NOMO-1 treated with dmso at 0.1 percent for 144 hours (cell line): ENCODE data around the gene ATG13.
"Not testable (repeated sequence)": the region's sequence is repeated elsewhere in the genome, so short reads cannot be mapped to it uniquely, and the experiment has no call there.

Experiments
- DNase-seq: peaks from one replicate; lab custom pipeline; 2025; ENCODE audit not compliant: unreplicated experiment; lab: John Stamatoyannopoulos, UW

ATG13 gene

DNA sequence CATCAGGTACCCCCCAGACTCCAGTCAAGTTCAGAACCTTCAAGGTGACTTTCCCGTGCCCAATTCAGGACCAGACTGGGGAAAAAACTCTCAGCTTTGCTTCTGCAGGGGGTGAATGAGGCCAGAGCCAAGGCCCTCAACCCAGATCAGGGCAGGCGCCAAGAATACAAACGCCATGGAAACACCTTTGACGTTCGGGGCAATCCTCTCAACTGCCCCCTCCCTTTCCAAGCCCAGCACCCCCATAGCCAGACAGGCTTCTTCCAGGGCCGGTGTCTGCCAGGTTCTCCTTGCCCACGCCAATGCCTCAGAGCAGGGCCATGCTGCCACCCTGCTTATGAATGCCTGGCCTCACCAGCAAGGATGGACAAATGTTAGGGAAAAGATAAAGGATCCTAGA is 77.3 kb downstream of the ATG13 start:
- DNase-seq = no peak

DNA sequence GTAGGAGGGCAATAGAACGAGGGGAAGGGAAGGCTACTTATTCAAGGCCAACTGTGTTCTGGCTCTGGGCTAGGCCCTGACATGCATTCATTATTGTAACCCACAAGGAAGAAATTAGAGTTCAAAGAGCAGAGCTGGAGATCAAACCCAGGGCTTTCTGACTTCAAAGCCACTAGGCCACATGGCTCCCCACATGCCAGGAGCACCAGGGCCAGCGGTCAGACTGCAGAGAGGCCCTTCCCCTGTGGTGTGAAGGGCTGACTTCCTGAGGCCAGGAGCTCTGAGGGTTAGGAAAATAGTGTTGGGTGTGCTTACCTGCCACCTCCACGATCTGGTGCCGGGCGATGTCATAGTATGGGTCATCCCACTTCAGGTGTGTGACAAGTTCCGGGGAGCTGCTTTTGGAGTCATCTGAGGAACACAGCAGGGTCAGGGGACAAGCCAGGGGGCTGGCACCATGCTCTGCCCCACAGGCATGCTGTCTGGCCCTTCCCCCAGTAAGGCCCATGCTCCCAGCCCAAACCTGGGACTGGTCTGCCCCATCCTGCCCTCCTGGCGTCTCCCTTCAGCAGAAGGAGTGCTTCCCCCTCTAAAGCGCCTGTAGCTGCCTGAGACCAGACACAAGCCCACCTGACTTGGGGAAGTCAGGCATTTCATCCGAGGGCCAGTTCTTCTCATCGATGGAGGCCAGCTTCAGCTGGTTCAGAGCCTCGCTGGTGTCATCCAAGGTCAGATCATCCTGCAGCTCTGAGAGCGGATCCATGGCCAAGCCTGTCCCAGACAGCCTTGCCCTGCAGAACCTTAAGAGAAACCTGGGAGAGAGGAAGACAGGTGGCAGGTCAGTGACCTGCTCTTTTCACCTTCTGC is 78.2 kb downstream of the ATG13 start:
- no peak for DNase-seq

DNA sequence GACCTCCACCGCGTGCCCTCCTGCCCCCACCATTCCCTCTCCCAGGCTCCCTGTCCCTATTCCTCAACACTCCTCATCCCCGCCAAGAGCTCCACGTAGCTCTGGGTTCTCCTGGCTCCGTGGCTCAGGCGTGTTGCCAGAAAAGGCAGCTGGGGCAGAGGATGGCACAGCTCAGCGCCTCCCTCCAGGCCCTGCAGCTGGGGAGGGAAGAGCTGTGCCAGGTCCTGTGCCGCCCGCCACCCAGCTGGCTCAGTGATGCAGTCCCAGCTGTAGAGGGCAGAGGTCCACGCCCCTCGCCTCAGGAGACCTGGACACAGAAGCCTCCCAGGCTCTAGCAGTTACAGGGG is 78.8 kb downstream of the ATG13 start:
- DNase-seq = no peak

DNA sequence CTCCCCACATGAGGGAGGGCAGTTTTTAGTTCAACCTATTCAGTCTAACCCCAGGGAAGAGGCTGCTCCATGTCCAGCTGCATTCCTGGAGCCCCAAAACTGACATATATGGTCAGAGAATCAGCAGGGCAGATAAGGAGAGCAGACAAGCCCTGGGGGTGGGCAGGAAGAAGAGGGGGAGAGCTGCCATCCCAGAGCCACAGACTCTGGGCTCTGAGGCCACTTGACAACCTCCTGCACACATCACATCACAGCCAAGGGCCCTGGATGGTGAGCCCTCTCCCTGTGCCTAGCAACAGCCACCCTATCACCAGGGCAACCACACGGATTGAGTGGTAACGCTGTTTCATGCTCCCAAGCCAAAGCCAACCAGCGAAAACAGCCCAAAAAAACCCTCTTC is 80.0 kb downstream of the ATG13 start:
- DNase-seq = no peak

DNA sequence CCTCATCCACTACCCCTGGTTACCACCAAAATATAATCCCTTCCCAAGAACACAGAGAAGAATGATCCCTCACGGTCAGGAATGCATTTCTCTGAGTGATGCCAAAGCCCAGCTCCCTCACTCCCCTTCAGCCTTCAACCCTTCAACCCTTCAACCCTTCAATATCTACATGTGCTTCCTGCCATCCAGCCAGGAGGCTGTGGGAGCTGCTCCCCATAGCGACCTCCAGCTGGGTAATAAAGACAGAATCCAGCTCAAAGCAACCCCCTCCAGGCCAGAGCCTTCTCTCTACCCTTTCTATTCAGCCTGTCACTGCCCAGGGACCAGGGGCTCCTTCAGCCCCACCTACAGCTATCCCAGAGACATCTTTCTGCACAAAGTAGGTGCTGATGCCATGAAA is 80.4 kb downstream of the ATG13 start:
- no peak for DNase-seq

DNA sequence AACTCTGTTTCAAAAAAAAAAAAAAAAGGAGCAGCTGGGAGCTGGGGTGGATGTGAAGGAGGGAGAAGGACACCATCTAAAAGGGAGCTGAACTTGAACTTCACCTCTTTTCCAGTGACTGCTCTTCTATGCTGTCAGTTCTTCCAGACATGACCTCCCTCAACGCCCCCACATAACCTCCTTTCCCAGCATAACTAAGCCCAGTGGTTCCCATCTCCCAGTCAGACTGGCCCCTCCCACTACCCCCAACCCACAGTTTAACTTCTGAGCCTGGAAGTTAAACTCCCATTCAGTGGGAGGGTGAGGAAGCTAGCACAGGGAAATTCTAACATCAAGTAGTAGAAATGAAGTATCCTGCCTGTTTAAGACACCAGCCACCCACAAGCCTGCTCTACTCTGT is 81.2 kb downstream of the ATG13 start:
- DNase-seq = no peak

DNA sequence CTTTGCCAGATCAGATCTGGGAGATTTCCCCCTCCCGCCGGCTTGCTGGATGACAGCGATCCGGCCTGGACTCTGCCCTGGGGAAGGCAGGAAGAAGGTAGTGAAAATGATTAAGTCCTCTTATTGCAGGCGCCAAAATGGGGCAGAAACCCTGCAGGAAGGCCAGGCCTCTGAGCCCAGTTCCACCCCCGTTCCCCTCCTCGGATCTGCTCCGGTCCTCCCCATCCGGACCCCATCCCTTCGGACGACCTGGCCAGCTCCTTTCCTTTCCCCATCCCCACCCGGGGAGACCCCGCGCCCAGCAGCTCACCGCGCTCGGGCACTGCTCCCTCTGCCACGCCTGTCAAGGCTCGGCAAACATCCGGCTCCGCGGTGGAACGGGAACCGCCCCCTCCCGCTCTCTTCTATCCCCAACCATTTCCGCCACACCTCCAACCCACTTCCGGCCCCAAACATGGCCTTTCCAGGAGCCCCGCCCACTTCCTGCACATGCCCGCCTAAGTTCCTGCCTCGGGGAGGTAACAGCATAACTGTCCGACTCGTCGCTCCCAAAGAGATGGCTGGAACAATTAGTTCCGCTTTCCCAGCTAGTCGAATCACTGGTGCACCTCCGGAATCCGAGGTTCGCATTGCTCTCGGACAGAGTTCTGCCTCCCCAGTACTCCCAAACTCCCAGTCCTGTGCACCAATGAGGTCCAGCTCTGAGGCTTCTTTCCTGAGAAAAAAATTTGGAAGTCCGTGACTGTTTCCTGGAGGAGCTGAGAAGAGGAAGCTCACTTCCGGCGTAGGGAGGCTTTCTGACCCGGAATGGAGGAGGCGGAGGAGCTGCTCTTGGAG is 83.1 kb downstream of the ATG13 start, which contains the start of the genes ARHGAP1 and ZNF408:
ARHGAP1 (minus strand) TSS at position 379 of the 837 bp plus-strand sequence. CDS start 4,512 bp downstream, outside the sequence.
ZNF408 (plus strand) TSS at position 791 of the 837 bp plus-strand sequence; CDS start at position 808, 17 bp downstream.
- DNase-seq = peak; percentile 99

DNA sequence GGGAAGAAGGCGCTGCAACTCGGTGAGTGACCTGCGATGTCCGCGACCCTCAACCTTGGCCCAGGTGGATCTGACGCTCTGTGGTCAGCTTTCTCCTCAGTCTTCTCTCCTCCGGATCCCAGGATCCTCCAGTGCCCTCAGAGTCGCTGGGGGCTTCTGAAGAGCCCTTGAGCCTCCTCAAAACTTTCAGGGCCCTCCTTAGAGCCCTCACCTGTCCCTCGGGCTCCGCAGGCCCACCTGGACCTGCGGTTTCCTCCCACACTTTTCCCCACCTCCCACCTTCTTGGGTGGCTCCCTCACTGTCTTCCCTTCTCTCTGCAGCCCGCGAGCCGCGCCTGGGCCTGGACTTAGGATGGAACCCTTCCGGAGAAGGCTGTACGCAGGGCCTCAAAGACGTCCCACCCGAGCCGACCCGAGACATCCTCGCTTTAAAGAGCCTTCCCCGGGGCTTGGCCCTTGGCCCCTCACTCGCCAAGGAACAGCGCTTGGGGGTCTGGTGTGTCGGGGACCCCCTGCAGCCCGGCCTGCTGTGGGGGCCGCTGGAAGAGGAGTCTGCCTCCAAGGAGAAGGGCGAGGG is 83.8 kb downstream of the ATG13 start:
- no peak for DNase-seq

DNA sequence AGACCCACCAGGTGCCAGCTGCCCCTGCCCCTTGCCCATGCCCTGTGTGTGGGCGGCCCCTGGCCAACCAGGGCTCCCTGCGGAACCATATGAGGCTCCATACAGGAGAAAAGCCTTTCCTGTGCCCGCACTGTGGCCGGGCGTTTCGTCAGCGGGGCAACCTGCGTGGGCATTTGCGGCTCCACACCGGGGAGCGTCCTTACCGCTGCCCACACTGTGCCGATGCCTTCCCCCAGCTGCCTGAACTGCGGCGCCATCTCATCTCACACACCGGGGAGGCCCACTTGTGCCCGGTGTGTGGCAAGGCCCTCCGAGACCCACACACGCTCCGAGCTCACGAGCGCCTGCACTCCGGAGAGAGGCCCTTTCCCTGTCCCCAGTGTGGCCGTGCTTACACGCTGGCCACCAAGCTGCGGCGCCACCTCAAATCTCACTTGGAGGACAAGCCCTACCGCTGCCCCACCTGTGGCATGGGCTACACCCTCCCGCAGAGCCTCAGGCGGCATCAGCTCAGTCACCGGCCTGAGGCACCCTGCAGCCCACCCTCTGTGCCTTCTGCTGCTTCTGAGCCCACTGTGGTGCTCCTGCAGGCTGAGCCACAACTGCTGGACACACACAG is 87.8 kb downstream of the ATG13 start:
- no peak for DNase-seq

DNA sequence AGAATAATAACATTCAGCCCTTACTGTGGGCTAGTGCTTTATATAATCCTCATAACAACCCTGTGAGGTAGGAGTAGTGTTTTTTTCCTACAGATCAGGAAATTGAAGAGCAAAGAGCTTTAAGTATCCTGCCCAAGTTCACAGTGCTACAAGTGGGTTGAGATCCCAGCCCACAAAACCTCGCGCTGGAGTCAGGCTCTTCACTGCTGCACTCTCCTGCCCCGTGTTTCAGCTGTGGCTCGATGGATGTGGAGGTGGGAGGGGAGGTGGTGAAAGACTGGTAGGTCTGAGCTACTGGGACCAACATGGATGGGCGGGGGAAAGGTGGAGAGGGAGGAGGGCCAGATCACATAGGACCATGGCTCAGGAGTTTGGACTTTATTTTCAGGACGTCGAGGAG is 89.5 kb downstream of the ATG13 start:
- DNase-seq = no peak

DNA sequence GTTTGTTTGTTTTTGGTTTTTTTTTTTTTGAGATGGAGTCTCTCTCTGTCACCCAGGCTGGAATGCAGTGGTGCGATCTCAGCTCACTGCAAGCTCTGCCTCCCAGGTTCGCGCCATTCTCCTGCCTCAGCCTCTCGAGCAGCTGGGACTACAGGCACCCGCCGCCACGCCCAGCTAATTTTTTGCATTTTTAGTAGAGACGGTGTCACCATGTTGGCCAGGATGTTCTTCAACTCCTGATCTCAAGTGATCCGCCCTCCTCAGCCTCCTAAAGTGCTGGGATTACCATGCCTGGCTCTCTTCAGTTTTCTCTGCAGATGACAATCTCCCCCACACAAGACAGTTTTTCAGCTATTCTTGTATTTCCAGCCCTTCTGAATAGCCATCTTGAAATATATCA is 92.0 kb downstream of the ATG13 start:
- DNase-seq = not testable (repeated sequence)

DNA sequence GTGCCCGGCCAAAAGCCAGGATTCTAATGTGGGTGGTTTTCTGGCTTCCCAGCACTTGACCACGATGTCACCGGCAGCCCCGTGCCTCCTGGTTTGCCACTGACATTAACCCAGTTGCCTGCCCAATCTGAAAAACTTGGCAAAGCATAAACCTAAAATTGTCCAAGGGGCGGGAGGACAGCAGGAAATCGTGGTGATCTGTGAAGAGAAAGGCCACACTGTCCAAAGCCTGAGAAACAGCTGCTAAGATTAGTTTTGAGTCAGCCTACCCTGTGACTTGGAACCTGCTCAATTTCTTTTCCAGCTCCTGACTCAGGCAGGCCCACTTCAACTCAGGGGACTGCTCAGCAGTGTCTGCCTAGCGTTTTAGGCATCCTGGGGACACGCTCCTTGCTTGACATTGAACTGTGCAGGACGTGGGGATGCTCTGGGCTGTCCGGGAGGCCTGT is 93.5 kb downstream of the ATG13 start:
- DNase-seq = no peak

DNA sequence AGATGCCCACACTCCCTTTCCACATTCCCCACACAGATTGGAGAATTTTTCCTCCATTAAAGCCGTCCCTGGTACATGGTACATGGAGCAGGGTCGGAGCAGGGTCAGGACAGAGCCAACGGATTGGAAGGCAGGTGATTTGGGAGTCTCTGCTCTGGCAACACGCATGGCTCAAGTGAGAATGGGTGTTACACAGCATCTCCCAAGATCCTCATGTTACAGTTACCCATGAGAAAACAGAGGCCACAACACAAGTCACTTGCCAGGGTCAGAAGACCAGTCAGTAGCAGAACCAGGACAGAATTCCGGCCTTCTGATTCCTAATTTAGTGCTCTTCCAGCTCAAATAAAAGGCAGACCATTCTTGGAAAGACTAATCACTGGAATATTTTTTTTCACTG is 94.0 kb downstream of the ATG13 start:
- no peak for DNase-seq

DNA sequence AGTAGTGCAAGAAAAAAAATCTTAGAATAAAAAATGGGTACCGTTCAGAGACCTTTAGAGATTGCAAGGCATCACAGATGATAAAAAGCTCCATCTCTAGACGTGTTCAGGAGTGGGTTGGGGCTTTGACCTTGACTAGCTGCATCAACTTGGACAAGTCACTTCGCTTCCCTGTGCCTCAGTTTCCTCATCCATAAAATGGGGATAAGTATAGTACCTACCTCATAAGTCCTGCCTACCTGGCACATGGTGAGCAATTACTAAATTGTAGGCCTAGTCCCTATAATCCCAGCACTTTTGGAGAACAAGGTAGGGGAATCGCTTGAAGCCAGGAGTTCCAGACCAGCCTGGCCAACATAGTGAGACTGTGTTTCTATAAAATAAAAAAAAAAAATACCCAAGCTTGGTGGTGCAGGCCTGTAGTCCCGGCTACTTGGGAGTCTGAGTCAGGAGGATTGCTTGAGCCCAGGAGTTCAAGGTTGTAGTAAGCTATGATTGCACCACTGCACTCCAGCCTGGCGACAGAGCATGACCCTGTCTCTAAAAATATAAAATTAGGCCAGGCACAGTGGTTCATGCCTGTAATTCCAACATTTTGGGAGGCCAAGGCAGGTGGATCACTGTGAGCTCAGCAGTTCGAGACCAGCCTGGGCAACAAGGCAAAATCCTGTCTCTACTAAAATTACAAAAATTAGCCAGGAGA is 95.7 kb downstream of the ATG13 start:
- DNase-seq = no peak

DNA sequence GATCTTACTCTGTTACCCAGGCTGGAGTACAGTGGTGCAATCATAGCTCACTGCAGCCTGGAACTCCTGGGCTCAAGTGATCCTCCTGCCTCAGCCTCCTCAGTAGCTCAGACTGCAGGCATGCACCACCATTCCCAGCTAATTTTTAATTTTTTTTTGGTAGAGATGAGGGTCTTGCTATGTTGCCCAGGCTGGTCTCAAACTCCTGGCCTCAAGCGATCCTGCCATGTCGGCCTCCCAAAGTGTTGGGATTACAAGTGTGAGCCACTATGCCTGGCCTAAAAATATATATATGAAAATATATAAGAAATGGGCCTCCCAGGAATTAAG is 100.4 kb downstream of the ATG13 start:
- DNase-seq = not testable (repeated sequence)

DNA sequence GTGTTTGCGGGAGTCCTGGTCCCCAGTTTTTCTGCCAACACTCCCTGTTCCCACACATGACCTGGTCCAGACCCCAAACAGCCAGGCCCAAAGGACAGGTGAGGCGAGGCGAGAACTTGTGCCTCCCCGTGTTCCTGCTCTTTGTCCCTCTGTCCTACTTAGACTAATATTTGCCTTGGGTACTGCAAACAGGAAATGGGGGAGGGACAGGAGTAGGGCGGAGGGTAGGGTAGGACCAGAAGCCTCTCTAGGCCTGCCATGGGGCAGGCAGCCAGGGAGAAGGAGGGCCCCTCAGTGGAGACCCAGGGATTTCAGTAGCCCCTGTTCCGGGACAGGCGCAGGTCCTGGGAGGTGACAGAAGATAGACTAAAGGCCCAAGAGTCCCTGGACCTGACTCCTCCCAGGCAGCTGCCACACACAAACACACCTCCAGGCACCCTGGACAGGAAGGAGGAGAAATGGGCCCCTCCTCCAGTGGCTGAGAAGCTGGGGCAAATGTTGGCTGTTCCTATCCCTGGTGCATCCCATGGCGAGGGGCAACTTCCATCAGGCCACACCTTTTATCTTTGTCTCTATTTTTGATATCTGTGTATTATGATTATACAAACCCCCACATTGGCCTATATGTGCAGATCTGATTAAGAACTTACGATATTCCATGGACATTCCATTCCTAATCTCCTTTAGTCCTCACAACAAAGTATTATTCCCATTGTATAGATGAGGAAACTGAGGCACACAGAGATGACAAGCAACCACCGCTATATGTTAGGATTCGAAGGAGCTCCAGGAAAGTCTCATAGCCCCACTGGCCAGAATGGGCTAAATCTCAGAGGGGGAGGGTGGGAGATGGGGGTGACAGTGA is 101.0 kb downstream of the ATG13 start:
- DNase-seq = no peak

DNA sequence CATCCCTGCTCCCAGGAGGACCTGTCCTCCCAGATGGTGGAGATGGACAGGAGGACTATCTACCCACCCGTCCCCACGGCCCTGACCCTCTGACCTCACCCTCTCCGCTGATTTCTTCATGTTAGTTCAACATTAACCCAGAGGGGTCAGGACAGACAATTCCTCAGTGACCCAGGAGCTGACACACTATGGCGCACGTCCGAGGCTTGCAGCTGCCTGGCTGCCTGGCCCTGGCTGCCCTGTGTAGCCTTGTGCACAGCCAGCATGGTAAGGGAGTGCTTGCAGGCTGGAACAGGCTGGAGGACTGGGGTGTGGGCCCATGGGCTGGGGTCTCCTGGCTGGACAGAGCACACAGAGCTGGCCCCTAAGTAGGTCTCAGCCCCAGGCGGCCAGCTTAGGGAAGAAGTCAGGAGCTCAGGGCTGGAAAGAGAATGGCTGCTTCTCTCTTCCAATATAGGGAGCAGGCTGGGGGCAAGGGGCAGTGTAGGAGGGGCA is 101.7 kb downstream of the ATG13 start, which contains the start of gene F2:
F2 (plus strand) TSS at position 166 of the 495 bp plus-strand sequence; CDS start at position 189, 23 bp downstream.
- DNase-seq = no peak

DNA sequence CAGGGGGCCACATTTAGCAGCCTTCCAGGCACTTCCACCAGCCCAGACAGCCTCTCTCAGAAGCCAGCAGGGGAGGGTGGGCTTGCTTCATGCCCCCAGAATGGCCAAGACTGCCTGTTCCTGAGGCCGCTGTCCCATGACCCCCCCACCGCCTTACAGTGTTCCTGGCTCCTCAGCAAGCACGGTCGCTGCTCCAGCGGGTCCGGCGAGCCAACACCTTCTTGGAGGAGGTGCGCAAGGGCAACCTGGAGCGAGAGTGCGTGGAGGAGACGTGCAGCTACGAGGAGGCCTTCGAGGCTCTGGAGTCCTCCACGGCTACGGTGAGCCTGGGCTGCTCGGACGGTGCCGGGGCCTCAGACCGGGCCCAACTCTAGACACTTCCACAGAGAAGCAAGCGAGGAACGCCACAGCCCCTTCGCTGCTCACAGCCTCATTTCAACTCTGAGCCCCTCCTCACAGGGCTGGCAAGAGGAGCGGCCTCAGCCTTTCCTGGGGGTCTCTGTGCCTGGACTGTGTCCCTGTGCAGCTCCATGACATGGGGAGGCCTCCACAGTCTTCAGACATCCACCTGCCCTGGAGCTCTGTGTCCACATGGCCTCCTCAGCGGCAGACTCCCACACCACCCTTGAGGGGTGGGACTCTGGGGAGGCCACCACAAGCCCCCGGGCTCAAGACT is 102.3 kb downstream of the ATG13 start:
- DNase-seq = no peak

DNA sequence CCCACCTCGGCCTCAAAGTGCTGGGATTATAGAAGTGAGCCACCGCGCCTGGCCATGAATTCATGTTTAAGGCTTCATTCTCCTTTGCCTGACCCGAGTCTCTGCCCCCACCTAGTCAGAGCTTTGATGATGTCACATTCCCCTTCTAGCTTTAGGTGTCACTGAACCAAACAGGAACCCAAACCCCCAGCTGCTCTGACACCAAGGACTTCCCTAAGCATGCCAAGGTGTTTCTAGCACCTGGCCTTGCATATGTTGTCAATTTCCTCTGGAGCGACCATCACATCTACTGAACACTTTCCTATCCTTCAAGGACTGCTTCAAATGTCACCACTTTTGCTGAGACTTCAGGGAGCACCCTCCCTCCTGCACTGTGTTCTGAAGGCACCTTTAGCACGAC is 103.9 kb downstream of the ATG13 start:
- no peak for DNase-seq
